GM12892 (cell line): Measurements from ENCODE around the gene BCAR1.

Experiments used
- POLR2A ChIP-seq: IDR thresholded peaks from 2 replicates; pipeline ENCODE4 v1.6.1; 2011; ENCODE audit warnings: low read depth, low read length, control low read depth
- POLR2AphosphoS5 ChIP-seq: IDR thresholded peaks from 2 replicates; pipeline ENCODE4 v1.6.1; 2011; ENCODE audit warnings: low read depth, low read length, control low read depth
- TAF1 ChIP-seq: IDR thresholded peaks from 2 replicates; pipeline ENCODE4 v1.6.1; 2011; ENCODE audit warnings: low read depth, mild to moderate bottlenecking, control low read depth, low read length, borderline replicate concordance

DNA sequence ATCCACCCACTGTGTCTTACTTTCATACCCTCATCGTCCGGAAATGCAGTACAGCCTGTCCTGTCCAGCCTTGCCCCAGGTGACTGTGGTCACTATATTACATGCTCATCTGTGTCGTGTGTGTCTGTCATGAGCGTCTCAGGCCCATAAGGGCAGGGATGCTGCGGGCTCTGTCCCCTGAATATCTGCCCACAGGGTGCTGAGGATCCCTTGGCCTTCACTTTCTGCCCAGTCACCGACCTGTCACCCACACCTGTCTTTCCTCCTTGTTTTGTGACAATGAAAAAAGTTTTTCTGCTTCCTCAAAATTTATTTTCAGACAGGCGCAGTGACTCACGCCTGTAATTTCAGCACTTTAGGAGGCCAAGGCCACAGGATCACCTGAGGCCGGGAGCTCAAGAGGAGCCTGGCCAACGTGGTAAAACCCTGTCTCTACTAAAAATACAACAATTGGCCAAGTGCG, 34.0 kb downstream of the BCAR1 start:
- TF ChIP-seq POLR2A, result no peak
- no peak for TF ChIP-seq POLR2AphosphoS5
- no peak for TF ChIP-seq TAF1
